ENCODE data around the gene ERFL.

The ERFL gene

DNA sequence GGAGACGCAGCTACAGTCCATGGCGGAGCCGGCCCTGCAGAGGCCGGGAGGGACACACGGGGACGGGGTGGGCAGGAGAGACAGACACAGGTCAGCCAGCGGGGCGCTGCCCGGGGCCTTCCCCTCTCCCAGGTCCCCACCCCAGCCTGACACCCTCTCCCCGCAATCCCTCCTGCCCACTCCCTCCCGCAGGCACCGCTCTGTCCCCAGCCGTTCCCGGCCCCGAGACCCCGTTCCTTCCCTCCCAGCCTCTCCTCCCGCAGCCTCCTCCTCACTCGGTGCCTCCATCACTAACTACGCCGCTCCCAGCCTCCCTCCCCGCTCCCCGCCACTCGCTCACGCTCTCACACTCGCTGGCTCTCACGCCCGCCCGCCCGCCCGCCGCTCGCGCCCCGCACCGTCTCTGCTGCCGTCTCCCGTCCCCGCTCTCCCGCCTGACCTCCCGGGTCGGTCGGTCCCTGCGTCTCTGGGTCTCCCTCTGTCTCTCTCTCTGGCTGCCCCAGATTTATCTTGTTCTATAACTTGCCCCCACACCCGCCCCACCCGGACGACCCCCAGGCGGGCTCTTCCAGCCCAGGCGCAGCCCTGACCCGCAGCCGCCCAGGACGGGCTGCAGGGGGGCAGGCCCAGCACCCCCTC, 15.2 kb downstream of the ERFL start:
- no peak for DNase-seq

DNA sequence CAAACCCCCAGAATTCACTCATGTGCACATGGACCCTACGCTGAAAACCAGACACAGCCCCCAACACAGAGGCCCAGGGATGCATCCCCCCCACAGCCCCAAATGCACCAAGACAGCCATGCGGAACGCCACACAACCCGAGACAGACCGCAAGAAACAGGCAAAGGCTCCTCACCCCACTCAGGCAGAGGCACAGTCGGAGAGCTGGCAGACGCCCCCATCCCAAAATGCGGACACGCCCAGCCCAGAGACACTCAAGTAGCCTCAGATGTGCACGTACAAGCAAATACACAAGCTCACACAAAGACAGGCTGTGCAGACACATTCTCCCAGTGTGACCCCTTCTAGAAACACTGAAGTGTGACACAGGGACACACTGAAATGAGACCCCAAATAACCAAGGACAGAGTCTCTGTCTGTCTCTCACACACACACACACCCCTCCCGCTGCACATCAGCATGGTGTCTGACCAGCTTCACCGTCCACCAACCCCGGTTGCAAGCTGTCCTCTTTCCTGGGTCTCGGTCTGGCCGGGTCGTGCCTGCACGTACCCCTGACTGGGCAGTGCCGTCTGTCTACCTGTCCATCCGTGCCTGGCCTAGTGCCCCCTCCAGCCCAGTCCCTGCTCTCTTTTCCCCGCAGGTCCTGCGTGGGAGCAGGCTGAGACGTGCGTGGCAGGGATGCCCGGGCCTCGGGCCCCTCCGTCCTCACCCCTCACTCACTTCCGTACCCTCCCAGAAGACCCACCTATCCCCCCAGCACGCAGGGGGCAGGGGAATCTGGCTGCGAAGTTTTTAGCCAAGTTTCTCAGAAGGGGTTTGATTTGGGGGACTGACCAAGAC, 16.1 kb downstream of the ERFL start:
- no peak for DNase-seq

DNA sequence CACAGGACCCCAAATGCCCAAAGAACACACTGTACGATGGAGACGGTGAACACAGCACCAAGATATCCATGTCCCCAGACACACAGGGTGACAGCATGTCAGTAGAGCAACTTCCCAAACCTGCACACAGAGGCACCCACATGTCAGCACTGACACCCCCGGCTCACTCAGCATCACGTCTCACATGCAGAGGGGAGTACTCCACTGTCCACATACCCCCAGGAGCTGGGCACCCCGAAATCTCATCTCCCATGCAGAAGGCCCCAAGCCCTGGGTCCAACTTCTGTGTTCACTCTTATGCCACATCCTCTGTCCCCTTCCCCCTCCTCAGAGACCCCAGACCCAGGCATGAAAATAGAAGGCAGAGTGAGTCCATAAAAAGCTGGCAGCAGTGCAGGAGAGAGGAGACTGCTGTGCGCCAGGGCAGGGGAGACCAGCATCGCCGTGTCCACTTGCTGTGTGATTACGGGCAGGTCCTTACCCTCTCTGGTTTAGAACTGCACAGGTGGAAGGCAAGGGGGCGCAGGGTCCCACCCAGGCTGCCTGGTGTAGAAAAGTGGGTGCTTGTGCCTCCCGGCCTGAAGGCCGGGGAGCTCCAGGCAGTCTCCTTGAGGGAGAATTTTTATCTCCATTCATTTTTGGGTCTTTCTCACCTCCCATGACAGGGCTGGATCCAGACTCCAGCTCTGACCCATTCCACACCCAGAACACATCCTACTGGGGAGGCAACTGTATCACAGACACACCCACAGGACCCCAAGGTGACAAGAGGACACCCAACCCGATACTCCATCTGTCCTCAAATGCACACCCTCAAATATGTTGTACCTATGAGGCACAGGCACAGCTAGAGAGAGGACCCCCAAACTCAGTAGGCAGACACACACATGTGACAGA, 17.0 kb downstream of the ERFL start:
- no peak for DNase-seq

DNA sequence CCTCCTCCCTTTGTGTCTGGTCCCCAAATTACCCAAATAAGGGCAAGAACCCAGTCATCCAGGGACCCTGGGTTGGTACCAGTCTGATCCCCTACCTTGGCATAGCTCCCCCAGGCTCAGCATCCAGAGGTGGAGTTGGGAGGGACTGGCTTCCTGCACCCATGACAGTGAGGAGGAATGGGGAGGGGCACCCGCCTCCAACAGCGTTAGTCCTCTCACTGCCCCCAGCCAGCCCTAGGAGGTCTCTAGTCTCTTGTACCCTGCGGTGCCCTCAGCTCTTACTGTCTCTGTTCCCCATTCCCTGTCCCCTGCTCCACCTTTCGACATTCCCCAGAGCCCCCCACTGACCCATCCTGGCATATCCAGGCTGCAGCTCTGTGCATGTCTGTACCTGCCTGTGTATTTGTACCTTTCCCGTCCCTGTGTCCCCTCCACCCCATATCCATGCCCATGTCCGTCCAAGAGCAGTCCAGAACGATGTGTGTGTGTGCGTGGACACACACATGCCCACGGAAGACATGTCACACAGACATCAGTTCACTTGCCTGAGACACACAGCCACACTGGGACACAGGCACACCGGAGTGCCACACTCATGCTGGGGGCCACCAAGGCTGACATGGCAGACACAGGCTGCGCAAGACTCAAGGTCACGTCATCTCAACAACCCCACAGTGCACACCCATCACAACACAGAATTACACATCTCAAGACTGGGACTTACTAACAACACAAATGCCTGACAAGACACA, 17.8 kb downstream of the ERFL start:
- no peak for DNase-seq

DNA sequence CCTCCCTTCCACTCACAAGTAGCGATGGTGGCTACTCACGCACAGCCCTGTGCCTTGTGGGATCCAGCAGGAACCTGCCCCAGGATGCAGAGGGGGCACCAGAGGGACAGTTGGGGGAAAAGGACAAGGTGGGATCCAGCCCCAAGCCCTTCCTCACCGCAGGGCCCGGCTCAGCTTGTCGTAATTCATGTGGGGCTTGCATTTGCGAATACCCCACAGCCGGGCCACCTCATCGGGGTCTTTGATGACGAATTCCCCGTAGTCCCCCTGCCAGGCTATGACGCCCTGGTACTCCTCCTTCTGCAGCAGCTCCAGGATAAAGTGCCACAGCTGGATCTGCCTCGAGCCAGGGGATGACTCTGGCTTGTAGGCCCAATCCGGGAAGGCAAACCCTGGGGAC, 18.5 kb downstream of the ERFL start:
- DNase-seq: no peak

DNA sequence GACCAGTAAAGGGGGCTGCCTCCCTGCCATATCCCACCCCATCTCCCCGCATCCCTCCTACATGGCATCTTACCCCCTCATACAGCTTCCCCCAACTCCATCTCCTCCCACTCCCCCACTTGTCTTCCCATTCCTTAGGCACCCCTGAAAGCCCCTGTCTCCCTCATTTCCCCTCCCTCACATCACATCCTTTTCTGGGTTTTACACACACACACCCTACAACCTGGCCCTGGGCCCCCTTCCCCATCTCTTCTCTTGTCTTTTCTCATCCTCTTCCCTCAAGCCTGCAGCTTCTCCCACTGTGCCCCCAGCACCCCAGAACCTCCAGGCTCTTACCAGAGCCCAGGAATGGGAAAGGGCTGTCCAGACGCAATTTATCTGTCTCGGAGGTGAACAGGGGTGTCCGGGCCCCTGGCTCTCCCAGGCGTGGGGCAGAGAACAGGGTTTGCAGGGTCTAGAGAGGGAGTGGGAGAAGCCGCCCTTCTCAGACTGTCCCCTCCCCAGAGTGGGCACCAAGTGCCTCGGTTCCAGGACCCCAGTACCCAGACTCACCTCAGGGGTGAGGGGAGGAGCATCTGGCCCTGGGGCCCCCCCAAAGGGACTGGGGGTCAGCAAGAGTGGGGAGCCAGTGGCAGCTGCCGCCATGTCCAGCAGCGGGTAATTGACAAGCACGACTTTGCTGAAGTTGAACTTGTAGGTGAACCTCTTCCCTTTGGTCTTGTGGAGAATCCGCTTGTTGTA, 19.4 kb downstream of the ERFL start:
- no peak for DNase-seq

DNA sequence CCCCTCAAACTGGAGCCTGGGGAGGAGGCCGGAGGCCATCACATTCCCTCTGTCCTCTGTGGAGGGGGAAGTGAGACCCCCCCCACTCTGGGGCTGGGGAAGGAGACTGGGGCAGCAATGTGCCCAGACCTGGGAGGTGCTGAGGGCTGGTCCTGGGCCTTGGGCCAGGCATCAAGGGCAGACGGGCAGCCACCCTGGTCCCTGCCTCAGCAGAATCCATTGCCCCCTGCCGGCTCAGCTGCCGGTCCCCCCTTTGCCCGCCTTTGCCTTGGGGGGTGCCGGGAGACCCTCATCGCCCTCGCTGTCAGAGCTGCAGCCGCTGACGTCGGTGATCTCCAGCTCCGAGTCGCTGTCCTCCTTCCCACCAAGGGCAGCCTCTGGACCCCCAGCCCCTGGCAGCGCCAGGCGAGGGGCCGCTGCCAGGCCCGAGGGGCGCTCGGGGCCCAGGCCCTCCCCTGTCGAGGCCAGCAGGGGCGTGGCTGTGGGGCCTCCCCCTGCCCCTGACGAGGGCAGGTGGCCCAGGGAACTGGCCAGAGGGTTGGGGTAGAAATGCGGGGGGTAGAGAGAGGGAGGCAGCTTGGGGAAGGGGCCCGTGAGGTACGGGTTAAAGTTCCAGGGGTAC, 20.1 kb downstream of the ERFL start:
- DNase-seq: no peak

DNA sequence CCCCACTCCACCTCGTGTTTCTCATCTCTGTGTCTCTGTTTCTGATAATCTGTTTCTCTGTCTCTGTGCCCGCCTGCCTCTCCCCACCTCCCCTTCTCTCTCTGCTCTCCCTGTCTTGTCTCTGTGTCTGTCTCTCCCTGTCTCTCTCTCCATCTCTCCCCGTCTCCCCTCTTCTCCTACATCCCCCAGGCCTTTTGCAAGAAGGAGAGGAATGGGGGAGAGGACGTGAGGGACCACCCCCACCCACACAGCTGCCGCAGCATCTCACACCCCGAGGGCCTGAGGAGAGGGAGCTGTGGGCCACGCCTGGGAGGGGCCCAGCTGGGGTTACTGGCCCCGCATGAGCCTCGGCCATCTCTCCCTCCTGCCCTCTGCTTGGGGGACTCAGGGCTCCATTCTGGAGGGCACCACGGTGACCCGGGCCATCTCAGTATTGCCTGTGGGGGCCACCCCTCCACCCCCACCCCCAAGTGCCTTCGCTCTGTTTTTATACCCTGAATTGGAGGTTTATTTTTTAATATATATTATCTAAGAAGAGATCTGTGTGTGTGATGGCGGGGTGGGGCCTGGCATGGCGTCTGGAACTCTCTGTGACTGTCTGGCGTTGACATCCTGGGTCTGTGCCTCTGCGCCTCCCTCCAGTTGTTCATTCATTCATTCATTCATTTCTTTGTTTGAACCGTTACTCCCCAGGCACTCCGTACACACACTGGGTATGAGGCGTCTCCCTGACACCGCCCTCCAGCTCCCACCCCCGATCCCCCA, 21.2 kb downstream of the ERFL start:
- no peak for DNase-seq

DNA sequence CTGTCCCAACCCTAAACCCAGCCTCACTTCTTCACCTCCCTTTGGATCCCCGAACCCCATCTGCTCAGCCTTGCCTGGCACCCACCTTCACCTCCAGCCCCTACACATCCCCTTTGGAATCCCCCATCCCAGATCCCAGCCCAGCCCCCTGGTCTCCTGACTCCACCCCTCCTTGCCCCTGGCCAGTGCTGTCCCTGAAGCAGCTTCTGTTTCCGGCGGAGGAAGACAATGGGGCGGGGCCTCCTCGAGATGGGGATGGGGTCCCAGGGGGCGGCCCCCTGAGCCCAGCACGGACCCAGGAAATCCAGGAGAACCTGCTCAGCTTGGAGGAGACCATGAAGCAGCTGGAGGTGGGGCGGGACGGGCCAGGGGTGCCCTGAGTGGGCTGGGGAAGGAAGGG, 22.0 kb downstream of the ERFL start:
- DNase-seq: no peak

DNA sequence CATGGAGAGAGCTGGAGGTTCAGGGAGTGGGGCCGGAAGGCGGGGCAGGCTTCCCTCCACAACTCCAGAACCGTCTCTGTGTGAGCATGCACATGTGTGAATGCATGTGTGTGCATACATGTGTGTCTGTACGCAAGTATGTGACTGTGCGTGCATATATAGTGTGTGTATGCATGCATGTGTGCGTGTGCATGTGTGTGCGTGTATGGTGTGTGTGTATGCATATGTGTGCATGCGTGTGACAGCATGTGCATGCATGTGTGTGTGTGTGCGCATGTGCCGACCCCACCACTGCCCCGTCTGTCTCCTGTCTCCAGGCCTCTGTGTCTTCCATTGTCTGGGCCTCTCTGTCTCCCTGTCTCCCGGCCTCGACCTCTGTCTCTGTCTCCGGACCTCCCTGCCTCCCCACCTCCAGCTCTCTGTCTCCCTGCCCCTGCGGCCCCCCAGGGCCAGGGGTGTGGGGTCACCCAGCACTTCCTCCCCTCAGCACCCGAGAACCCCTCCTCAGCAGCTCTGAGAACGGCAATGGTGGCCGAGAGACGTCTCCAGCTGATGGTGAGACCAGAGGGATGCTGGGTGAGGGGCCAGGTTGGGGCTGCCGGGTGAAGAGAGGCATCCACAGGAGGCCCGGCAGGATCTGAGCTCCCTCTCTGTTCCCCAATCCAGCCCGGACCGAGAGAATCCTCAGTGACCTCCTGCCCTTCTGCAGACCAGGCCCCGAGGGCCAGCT, 22.8 kb downstream of the ERFL start:
- DNase-seq: no peak

DNA sequence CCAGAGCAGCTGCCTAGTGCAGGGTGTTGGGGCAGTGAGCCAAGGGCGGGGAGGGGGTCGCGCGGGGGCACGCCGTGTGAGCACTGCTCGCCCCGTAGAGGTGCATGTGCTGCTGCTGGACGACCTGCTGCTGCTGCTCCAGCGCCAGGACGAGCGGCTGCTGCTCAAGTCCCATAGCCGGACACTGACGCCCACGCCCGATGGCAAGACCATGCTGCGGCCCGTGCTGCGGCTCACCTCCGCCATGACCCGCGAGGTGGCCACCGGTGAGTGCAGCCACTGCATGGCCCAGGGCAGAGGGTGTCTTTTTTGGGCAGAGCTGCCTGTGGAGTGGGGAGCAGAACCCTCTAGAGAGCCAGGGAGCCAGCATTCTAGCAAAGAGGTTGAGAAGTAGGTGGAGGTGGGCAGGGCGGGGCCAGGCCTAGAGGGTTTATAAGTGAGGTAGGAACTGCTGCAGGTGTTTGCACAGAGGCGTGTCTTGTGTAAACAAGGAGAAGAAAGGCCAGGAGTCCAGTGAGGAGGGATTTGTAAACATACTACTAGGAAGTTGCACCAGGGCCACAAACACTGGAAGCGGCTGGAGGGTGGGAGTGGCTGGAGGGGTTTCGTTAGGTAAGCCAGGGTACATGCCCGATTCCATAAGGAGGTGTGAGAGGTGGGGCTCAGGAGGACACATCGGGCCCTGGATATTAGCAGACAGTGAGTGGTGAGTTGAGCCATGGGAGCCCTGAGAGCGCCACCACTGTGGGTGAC, 24.0 kb downstream of the ERFL start:
- DNase-seq: no peak

DNA sequence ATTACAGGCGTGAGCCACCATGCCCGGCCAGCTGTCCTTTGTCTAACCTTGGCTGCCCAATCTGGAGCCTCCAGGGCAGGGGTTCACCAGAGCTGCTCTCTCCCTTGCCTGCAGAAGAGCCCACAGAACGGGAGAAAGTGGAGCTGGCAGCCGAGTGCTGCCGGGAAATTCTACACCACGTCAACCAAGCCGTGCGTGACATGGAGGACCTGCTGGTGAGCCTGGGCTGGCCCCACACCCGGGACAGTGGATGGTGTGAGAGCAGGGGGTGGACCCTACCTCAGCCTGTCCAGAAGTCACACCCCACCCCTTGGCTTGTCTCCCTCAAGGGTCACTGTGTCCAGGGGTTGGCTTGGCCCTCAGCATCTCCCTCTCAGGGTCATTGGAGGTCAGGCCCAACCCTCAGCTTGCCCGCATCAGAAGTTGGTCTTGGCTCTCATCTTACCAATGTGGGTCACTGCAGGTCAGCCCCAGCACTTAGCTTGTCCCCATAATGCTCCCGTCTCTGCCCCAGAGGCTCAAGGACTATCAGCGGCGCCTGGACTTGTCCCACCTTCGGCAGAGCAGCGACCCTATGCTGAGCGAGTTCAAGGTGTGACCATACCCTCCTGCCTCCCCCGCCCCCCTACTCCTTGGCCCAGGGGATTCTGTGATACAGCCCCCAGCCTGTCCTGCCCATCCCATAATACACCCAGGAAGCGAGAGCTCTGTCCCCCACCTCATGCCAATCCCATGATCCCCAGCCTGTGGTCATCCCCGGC, 24.9 kb downstream of the ERFL start:
- no peak for DNase-seq

DNA sequence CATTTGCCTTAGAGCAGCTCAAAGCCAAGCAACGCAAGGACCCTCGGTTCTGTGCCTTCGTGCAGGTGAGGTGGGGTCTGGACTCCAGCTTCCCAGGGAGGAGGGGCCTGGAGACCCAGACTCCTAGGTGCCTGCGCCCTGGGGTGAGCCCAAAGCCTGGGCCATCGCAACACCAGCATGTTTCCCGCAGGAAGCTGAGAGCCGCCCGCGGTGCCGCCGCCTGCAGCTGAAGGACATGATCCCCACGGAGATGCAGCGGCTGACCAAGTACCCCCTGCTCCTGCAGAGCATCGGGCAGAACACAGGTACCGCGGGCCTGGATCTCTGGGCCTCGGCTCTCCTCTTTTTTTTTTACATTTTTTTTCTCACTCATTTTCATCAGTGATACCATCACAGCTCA, 25.7 kb downstream of the ERFL start:
- DNase-seq: no peak

DNA sequence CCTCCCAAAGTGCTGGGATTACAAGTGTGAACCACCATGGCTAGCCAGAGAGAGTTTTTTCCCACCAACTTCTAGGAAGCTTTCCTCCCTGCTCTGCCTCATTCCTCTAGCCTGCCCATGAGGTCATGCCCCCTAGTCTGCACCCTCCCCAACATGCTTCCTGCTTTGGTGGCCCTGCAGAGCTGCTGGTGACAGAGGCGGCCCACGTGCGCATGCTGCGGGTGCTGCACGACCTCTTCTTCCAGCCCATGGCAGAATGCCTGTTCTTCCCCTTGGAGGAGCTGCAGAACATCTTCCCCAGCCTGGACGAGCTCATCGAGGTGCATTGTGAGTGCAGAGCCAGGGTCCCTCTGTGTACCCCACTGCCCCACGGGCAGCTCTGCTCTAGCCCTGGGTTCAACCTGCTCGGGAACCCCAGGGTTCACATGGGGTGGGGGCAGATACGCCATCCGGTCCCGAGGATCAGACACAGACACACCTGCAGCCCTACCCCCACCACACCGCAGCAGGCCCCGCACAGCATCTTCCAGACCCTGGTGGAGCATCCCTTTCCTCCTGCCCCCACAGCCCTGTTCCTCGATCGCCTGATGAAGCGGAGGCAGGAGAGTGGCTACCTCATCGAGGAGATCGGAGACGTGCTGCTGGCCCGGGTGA, 26.4 kb downstream of the ERFL start:
- no peak for DNase-seq

DNA sequence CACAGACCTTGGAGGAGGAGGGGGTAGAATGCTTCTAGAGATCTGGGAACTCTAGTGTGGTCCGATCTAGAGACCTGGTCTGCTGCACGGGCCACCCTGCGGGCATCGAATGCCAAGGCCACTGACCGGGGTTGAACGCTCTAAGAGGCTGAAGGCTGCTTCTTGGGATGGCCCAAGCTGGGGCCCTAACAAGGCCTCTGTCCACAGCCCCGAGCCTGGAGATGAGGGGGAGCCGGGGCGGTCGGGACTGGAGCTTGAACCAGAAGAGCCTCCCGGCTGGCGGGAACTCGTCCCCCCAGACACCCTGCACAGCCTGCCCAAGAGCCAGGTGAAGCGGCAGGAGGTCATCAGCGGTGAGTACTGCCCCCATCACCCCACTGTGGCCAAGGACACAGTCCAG, 30.0 kb downstream of the ERFL start:
- no peak for DNase-seq

DNA sequence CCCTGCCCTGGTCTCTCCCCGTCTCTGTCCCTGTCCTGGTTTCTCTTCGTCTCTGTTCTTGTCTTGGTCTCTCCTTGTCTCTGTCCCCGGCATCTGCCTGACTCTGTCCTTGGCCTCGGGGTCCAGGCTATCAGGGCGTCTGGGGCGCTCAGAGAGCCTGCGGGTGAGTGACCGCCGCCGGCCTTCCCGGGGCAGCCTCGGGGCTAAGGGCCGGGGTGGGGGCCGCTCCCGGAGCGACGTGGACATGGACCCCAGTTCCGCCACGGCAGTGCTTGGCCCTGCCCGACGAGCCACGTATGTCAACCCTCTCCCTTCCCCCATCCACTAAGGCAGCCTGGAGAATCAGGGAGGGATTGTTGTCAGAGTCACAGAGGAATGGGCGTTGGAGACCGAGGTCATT, 30.4 kb downstream of the ERFL start:
- DNase-seq: no peak

DNA sequence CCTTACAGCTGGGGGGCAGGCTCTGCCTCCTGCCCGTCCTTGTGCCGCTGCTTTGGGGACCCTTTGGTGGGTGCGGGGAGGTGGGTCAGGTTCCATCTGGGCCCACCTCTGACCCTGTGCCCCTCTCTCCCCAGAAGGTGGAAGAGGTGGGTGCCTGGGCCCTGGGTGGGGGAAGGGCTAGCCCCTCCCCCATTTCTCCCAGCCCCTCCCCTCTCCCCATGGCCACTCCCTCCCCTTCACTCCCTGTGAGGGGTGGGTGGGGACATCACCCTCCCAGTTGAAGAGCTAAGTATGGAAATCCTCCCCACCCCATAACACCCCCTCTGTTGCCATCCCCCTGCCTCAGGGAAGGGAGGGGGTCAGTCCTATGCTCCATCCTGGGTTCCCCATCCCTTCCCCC, 31.1 kb downstream of the ERFL start:
- no peak for DNase-seq

DNA sequence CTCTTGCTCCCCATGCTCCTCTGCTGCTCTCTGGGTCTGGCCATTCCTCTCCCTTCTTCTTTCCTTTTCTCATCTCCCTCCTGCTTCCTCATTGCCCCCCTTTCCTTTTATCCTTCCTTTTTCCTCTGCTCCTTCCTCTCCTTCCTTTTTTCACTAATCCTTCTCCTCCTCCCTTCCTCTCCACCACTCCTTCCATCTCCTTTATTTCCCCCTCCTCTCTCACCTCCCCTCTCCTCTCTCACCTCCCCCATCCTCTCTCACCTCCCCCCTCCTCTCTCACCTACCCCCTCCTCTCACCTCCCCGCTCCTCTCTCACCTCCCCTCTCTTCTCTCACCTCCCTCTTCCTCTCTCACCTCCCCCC, 31.7 kb downstream of the ERFL start:
- no peak for DNase-seq
